HCT116 (cell line): Measurements from ENCODE around the gene NCBP3. TPM values are rescaled to one million over a fixed set of nuclear protein-coding genes. Genes with fewer than 3 reads are reported as not detected.

Experiments
- ATAC-seq: fragments of 200-7000 bp; cut with Tn5 transposase; 2 replicates; pipeline ENCODE4 v1.9.1; 2020; ENCODE audit warnings: mild to moderate bottlenecking, moderate library complexity
- BruUV-seq: library from RNA; stranded (reverse); fragments of 400-500 nt; replicated peaks from 2 replicates; lab custom pipeline; 2021; lab: Mats Ljungman, UMichigan
- CTCF ChIA-PET: fragments of 300-600 bp; sonication (Branson Sonifier 250); formaldehyde crosslinking; loops from one replicate; lab custom pipeline; 2021; ENCODE audit warnings: antibody characterized with exemption; lab: Charles Lee
- POLR2A ChIA-PET: fragments of 300-600, 350-600 bp; sonication (Branson Sonifier 250); formaldehyde crosslinking; loops from one replicate; lab custom pipeline; 2021; ENCODE audit warnings: antibody characterized with exemption; lab: Charles Lee
- RAD21 ChIA-PET, 2 experiments: fragments of 300-600 bp; sonication (Branson Sonifier 250); formaldehyde crosslinking; loops; one replicate each; lab custom pipeline; 2023; ENCODE audit warnings: low total read pairs in 2 of 2; ENCODE audit not compliant: uncharacterized antibody in 2 of 2, unreplicated experiment in 2 of 2, low non-redundant PET in 1 of 2; lab: Charles Lee
- DNase-seq: peaks from one replicate; pipeline ENCODE4 v3.0.0-alpha.2; 2010; ENCODE audit warnings: low read depth, low spot score
- H2AFZ ChIP-seq: fragments of 200-600 bp; shearing (Covaris generic), sonication (generic); 2 replicates; pipeline ENCODE4 v1.6.1; 2017; ENCODE audit warnings: low read depth, mixed run types, mixed read lengths, antibody characterized with exemption, low read length; ENCODE audit not compliant: poor library complexity, severe bottlenecking
- H3K27ac ChIP-seq: 2 replicates; pipeline ENCODE4 v1.5.1; 2012; ENCODE audit warnings: low read depth, low read length
- H3K27me3 ChIP-seq: fragments of 200-600 bp; sonication (generic); 2 replicates; pipeline ENCODE4 v1.6.1; 2016; ENCODE audit warnings: mixed run types, low read length, mixed read lengths; ENCODE audit not compliant: insufficient read depth
- H3K36me3 ChIP-seq, 2 experiments: fragments of 200-500 bp in 1 of 2; fragments of 200-600 bp in 1 of 2; sonication (Bioruptor generic) in 1 of 2; sonication (generic) in 1 of 2; 2 replicates each; pipeline versions ENCODE4 v1.5.1 to v1.6.1; 2014 to 2016; ENCODE audit warnings: low read length in 2 of 2, inconsistent platforms in 1 of 2, mixed read lengths in 1 of 2, mixed run types in 1 of 2; ENCODE audit not compliant: insufficient read depth in 2 of 2, control insufficient read depth in 1 of 2
- H3K4me1 ChIP-seq, 2 experiments: fragments of 200-600 bp in 1 of 2; sonication (generic) in 1 of 2; 2 replicates each; pipeline versions ENCODE4 v1.5.1 to v1.6.1; 2012 to 2017; ENCODE audit warnings: low read length in 2 of 2, inconsistent platforms in 1 of 2, mild to moderate bottlenecking in 1 of 2, mixed read lengths in 1 of 2, mixed run types in 1 of 2, moderate library complexity in 1 of 2; ENCODE audit not compliant: insufficient read depth in 2 of 2, control insufficient read depth in 1 of 2
- H3K4me2 ChIP-seq: fragments of 200-600 bp; sonication (generic); 2 replicates; pipeline ENCODE4 v1.6.1; 2017; ENCODE audit warnings: mixed run types, low read length, mixed read lengths
- H3K4me3 ChIP-seq, 2 experiments: fragments of 200-600 bp in 1 of 2; sonication (generic) in 1 of 2; replicated peaks in 1 of 2; 2 replicates each; pipeline ENCODE4 v1.5.1; 2011 to 2016; ENCODE audit warnings: low read length in 2 of 2, control low read depth in 1 of 2, low read depth in 1 of 2, mild to moderate bottlenecking in 1 of 2, mixed read lengths in 1 of 2, mixed run types in 1 of 2
- H3K79me2 ChIP-seq: fragments of 200-600 bp; sonication (generic); 2 replicates; pipeline ENCODE4 v1.6.1; 2017; ENCODE audit warnings: mild to moderate bottlenecking, mixed run types, low read length, moderate library complexity, mixed read lengths; ENCODE audit not compliant: insufficient read depth
- H3K9ac ChIP-seq: fragments of 200-600 bp; sonication (generic); 2 replicates; pipeline ENCODE4 v1.6.1; 2016; ENCODE audit warnings: low read length, mixed read lengths
- H3K9me2 ChIP-seq: fragments of 200-600 bp; sonication (generic), shearing (Covaris generic); 2 replicates; pipeline ENCODE4 v1.6.1; 2017; ENCODE audit warnings: mixed run types, mild to moderate bottlenecking, moderate library complexity; ENCODE audit not compliant: insufficient read depth
- H3K9me3 ChIP-seq, 2 experiments: fragments of 200-500 bp in 1 of 2; fragments of 200-600 bp in 1 of 2; sonication (Bioruptor generic) in 1 of 2; sonication (generic) in 1 of 2; 2 replicates each; pipeline ENCODE4 v1.6.1; 2014 to 2017; ENCODE audit warnings: low read length in 2 of 2, mixed read lengths in 2 of 2, inconsistent platforms in 1 of 2, low read depth in 1 of 2, mild to moderate bottlenecking in 1 of 2, mixed run types in 1 of 2, moderate library complexity in 1 of 2; ENCODE audit not compliant: control insufficient read depth in 1 of 2, insufficient read depth in 1 of 2
- H4K20me1 ChIP-seq: fragments of 200-600 bp; sonication (generic), shearing (Covaris generic); 2 replicates; pipeline ENCODE4 v1.6.1; 2017; ENCODE audit warnings: mixed run types, mild to moderate bottlenecking, moderate library complexity; ENCODE audit not compliant: insufficient read depth
- ATF3 ChIP-seq: IDR thresholded peaks from 2 replicates; pipeline ENCODE4 v1.6.1; 2012
- CEBPB ChIP-seq: IDR thresholded peaks from 2 replicates; pipeline ENCODE4 v1.6.1; 2012; ENCODE audit warnings: low read depth
- EGR1 ChIP-seq: IDR thresholded peaks from 2 replicates; pipeline ENCODE4 v1.6.1; 2012; ENCODE audit warnings: low read depth
- EZH2 ChIP-seq: fragments of 200-600 bp; sonication (generic); IDR thresholded peaks from 2 replicates; pipeline ENCODE4 v1.6.1; 2017; ENCODE audit warnings: antibody characterized with exemption, mixed run types
- EZH2phosphoT487 ChIP-seq: fragments of 200-600 bp; IDR thresholded peaks from 2 replicates; pipeline ENCODE4 v1.6.1; 2018; ENCODE audit warnings: antibody characterized with exemption, borderline replicate concordance
- FOSL1 ChIP-seq: IDR thresholded peaks from 2 replicates; pipeline ENCODE4 v1.6.1; 2012; ENCODE audit warnings: low read depth
- JUND ChIP-seq: IDR thresholded peaks from 2 replicates; pipeline ENCODE4 v1.6.1; 2012
- MAX ChIP-seq: IDR thresholded peaks from 2 replicates; pipeline ENCODE4 v1.6.1; 2012
- POLR2A ChIP-seq: IDR thresholded peaks from 2 replicates; pipeline ENCODE4 v1.7.0; 2011; ENCODE audit warnings: borderline replicate concordance; ENCODE audit not compliant: insufficient read depth, insufficient read length; ENCODE audit errors: extremely low read depth
- RAD21 ChIP-seq: IDR thresholded peaks from 2 replicates; pipeline ENCODE4 v1.6.1; 2012; ENCODE audit warnings: low read depth, mild to moderate bottlenecking
- REST ChIP-seq: IDR thresholded peaks from 2 replicates; pipeline ENCODE4 v1.6.1; 2012; ENCODE audit warnings: low read depth
- SIN3A ChIP-seq: IDR thresholded peaks from 2 replicates; pipeline ENCODE4 v1.6.1; 2012; ENCODE audit warnings: low read depth
- SP1 ChIP-seq: IDR thresholded peaks from 2 replicates; pipeline ENCODE4 v1.6.1; 2012; ENCODE audit warnings: low read depth
- TCF7L2 ChIP-seq: IDR thresholded peaks from 2 replicates; pipeline ENCODE4 v1.7.0; 2011; ENCODE audit warnings: borderline replicate concordance, inconsistent platforms; ENCODE audit not compliant: insufficient read depth, insufficient read length; ENCODE audit errors: extremely low read depth
- ZFX ChIP-seq: fragments of 450-650 bp; IDR thresholded peaks from 2 replicates; pipeline ENCODE4 v1.6.1; 2017
- intact Hi-C: fragments of 100-400 bp; cut with micrococcal nuclease; formaldehyde crosslinking; loops from 2 replicates; pipeline ENCODE4 v1.10.0; 2022
- total RNA-seq: library from RNA; stranded (reverse); gene quantifications from one replicate; pipeline ENCODE4 v1.2.1, GENCODE V29; 2021; ENCODE audit not compliant: unreplicated experiment

NCBP3 gene
- total RNA-seq, 1 experiment from 2014 or later: 46.5 TPM

- CTCF ChIA-PET: no interaction called here
- POLR2A ChIA-PET: no interaction called here
- TF ChIP-seq SP1 (no peak), EZH2phosphoT487 (no peak), EGR1 (no peak), CEBPB (no peak), FOSL1 (no peak), EZH2 (no peak), ZFX (no peak), JUND (no peak), RAD21 (no peak), SIN3A (no peak), MAX (no peak), ATF3 (no peak), REST (no peak), POLR2A (no peak), TCF7L2 (no peak)
- Histone ChIP-seq H3K4me1 (peaks cover 58 to 70% of the 10 kb centered on the region in 2 experiments), H3K79me2 (peaks cover 16% of the 10 kb centered on the region; the same call in 1 of the 2 replicates), H3K9ac (peak overlapping the region; percentile 63), H3K9me2 (no peaks in the 10 kb centered on the region), H3K4me3 (no peak overlapping the region), H3K27ac (peak overlapping the region; percentile 83), H3K9me3 (no peaks in the 10 kb centered on the region), H3K27me3 (no peaks in the 10 kb centered on the region), H4K20me1 (no peaks in the 10 kb centered on the region), H3K36me3 (peaks cover 4 to 13% of the 10 kb centered on the region in 2 experiments; a peak in 2 of 4 replicates), H3K4me2 (peak overlapping the region; percentile 89; the same call in 1 of the 2 replicates), H2AFZ (no peak overlapping the region)
- RAD21 ChIA-PET: no interaction called here
- no peak for DNase-seq
- intact Hi-C loops: no loop called here
- BruUV-seq: no TSS peak
- no peak for ATAC-seq
Measured at GRCh38 chr17:3887394-3887793, 41.3 kb upstream of the NCBP3 start.
